ENCODE results near the gene TLL1.

- TF ChIP-seq POLR2A (IDR thresholded peaks at IDR 0.05) (no peak), CTCF (IDR thresholded peaks at IDR 0.05) (no peak)
Measured at GRCh38 chr4:166044871-166045270, 171.8 kb downstream of the TLL1 start.

Data from breast epithelium (tissue), 3 donors.